SK-N-MC (cell line): ENCODE data around the gene HS3ST1.

Source experiments
- EZH2 ChIP-seq: fragments of 200-600 bp; sonication (generic); IDR thresholded peaks from one replicate; pipeline ENCODE4 v1.6.1; 2017; ENCODE audit warnings: antibody characterized with exemption
- FOXP2 ChIP-seq: optimal IDR thresholded peaks from 2 replicates; pipeline ENCODE3; 2011; ENCODE audit warnings: mild to moderate bottlenecking, moderate library complexity; ENCODE audit not compliant: insufficient read depth; ENCODE audit errors: extremely low read length, control extremely low read depth
- POLR2AphosphoS5 ChIP-seq: IDR thresholded peaks from 2 replicates; pipeline ENCODE4 v1.6.1; 2012; ENCODE audit warnings: mild to moderate bottlenecking, low read depth, low read length, borderline replicate concordance

- no peak for TF ChIP-seq EZH2
- TF ChIP-seq POLR2AphosphoS5: no peak
- no peak for TF ChIP-seq FOXP2
Measured at GRCh38 chr4:11430536-11430935, 1.8 kb upstream of the HS3ST1 start.
